ENCODE results near the gene TRPC4AP.

GRCh38 chr20:35115606-35116005 lies 23.0 kb upstream of the TRPC4AP start:
- TF ChIP-seq CTCF (IDR thresholded peaks at IDR 0.05 in 2 of 3, conservative IDR thresholded peaks at IDR 0.05 in 1 of 3; ENCODE audit: borderline replicate concordance in 1 of 3, insufficient read depth in 1 of 3, low read depth in 2 of 3, low read length in 2 of 3) (no peak), REST (IDR thresholded peaks at IDR 0.05; ENCODE audit: low read depth) (no peak), EGR1 (IDR thresholded peaks at IDR 0.05; ENCODE audit: low read depth) (no peak), EZH2 (IDR thresholded peaks at IDR 0.05) (no peak), POLR2AphosphoS5 (IDR thresholded peaks at IDR 0.05; ENCODE audit: low read depth, low read length) (no peak), EZH2phosphoT487 (IDR thresholded peaks at IDR 0.05; ENCODE audit: borderline replicate concordance) (no peak), RAD21 (IDR thresholded peaks at IDR 0.05; ENCODE audit: low read depth) (no peak), POLR2A (IDR thresholded peaks at IDR 0.05; ENCODE audit: borderline replicate concordance, extremely low read depth, insufficient read depth, insufficient read length) (no peak)
